ENCODE data around the gene RGL3.
"Not testable (repeated sequence)": the region's sequence is repeated elsewhere in the genome, so short reads cannot be mapped to it uniquely, and the experiment has no call there.

Gene RGL3

DNA sequence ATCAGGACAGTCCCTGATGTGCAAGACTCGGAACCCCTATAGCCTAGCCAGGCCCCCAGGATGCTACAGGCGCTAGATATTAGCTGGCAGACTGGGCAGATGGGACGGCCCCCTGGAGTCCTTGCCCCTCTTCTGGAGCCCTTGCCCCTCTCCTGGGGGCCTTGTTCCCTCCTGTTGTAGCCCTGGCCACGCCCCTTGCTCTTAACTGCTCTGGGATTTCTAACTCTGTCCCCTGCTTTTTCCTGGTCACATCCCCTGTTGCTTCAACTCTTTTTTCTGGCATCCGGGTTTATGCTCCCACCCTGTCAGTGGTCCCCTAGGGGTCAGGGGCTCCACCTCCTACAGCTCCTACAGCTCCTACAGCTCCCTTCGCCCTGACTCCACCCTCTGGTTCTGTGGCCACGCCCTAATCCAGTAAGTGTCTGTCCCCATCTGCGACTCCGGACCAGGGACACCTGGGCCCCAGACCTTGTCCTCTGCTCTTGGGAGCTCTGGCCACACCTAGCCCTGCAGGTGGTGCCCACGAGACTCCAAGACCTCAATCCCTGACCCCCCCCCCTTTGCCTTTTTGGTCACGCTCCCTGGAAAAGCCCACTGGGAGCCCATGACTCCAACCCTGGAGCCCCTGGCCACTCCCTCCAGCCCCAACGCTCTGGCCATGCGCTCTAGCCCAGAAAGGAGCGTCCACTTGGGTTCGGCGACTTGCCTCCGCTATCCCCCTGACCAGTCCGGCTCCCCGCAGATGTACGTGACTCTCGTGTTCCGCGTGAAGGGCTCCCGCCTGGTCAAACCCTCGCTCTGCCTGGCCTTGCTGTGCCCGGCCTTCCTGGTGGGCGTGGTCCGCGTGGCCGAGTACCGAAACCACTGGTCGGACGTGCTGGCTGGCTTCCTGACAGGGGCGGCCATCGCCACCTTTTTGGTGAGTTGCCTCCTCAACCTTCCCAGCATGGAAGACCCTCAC lies 57.1 kb downstream of the RGL3 start:
- no peak for DNase-seq (ENCODE audit: low read depth)

DNA sequence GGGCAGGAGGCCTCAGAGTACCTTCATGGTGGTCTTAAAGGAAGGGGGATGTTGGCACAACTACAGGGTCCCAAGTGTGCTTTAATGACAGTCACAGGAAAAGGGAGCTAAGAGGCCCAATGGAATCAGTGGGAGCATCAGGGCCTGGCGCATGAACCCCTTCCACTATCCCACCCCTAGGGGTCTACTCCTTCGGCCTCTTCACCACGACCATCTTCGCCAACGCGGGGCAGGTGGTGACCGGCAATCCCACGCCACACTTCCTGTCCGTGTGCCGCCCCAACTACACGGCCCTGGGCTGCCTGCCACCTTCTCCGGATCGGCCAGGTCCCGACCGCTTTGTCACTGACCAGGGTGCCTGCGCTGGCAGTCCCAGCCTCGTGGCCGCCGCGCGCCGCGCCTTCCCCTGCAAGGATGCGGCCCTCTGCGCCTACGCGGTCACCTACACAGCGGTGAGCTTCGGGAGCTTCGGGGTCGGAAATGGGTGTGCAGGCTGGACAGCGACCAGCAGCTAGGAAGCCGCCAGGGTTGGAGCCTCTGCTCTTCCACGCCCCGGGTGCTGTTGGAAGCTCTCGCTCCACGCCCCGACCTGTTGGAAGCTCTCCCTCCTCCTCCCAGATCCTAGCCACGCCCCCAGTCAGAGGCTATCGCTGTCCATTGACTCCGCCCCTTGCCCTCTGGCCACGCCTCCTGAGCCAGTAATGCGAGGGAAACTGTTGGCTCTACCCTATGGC lies 57.9 kb downstream of the RGL3 start:
- DNase-seq (ENCODE audit: low read depth): no peak

DNA sequence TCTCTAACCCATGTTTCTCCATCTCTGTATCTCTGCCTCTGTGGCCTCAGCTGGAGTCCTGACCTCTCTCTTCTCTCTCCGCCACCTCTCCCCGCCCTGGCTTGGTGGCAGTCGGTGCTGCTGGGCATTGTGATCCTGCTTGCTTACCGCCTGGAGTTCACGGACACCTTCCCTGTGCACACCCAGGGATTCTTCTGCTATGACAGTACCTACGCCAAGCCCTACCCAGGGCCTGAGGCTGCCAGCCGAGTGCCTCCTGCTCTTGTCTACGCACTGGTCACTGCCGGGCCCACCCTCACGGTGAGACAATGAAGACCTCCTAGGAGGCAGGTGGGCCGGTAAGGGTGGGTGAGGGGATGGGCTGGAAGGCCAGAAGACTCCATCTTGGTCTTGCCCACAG lies 59.7 kb downstream of the RGL3 start:
- no peak for DNase-seq (ENCODE audit: low read depth)

DNA sequence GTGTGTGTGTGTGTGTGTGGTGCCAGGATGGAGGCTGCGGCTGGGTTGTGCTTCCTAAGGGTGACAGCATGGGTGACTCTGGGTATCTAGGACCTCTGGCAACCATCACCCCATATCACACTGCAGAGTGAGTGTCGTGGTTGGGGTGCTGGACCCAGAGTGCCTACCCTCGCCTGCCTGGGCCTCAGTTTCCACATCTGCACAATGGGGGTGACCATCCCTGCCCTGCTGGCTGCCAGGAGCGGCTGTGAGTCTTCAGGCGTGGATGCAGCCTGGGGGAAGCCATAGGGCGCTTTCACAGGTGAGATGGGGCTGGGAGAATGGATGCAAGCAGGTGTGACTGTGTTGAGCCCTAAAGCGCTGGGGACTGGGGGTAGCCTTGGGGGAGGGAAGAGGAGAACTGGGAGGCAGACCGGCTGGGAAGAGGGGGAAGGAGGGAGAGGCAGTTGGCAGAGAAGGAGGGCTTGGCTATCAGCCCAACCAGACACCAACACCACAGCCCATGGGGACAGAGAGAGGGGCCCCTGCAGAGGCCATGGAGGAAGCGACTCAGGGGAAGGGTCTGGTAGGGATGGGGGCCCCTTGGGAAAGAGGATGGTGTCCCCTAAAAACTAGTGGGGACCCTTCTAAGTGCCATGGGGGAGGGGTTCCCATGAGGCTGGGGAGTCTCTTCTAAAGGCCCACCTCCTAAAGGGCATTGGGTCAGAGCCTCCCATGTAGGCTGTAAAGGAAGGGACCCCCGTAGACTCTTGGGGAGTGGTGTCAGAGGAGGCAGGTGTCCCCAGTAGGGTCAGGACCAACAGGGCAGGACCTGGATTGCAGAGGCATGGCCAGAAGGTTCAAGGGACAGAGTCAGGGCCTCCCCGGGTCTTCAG lies 62.2 kb downstream of the RGL3 start:
- DNase-seq (ENCODE audit: low read depth): no peak

DNA sequence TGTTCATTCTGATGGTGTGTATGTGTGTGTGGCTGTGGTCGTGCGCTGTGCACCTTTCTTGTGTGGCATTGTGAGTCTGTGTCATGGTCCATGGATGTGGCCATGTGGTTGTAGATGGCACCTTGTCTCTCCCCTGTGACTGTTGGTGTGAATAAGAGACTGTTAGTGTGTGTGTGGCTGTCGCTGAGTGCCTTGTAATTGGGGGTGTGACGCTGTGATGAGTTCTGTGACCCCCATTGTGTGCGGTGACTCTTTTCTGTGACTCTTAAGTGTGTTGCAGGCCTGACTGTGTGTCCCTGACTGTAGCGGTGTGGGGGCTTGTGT lies 63.1 kb downstream of the RGL3 start:
- DNase-seq (ENCODE audit: low read depth): no peak

DNA sequence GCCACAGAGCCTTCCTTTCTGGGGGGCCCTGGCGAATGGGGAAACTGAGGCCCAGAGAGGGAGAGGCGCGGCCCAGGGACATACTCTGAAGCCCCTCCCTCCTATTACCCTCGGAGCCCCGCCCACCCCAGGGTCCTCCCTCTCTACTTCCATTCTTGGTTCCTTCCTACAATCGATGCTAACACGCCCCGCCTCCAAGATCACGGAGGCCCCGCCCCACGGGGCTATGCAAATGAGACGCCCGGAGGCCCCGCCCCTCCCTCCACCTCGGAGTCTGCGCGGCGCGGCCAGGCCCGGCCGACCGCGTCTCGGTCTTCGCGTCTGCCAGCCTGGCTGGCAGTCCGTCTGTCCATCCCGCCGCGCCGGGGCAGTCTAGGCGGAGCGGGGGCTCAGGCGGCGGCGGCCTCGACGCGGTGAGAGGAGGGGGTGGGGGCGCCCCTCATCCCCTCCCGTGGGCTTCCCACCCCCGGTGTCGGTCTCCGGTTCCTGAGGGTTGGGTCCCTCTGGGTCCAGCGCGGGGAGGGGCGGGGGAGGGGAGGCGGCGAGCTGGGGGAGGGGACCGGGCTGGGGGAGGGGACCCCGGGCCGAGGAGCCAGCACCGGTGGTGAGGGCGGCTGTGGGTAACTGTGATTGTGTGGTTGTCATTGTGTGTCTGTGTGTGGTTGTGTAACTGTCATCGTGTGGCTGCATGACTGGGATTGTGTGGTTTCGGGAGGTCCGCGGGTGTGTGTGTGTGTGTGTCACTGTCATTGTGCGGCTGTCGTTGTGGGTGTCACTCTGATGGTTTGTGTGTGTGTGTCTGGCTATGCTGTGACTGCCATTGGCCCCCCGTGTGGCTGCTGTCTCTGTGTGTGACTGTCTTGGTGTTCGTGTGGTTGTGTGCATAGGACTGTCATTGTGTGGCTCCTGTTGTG lies 63.7 kb downstream of the RGL3 start, which contains the start of gene PLPPR2:
Gene PLPPR2 (plus strand): TSS at position 273 of the 914 bp plus-strand sequence. CDS start 2,242 bp downstream, outside the sequence.
- peak; percentile 86 for DNase-seq (ENCODE audit: low read depth)

DNA sequence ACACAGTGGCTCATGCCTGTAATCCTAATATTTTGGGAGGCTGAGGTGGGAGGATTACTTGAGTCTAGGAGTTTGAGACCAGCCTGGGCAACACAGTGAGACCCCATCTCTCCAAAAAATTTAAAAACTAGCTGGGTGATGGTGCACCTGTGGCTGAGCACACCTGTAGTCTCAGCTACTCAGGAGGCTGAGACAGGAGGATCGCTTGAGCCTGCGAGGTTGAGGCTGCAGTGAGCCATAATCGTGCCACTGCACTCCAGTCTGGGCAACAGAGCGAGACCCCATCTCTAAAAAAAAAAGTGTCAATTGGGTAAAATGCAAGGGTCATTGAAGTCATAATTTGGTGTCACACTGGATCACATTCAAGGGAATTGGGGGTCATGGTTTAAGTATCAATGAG lies 65.0 kb downstream of the RGL3 start:
- not testable (repeated sequence) for DNase-seq (ENCODE audit: low read depth)

DNA sequence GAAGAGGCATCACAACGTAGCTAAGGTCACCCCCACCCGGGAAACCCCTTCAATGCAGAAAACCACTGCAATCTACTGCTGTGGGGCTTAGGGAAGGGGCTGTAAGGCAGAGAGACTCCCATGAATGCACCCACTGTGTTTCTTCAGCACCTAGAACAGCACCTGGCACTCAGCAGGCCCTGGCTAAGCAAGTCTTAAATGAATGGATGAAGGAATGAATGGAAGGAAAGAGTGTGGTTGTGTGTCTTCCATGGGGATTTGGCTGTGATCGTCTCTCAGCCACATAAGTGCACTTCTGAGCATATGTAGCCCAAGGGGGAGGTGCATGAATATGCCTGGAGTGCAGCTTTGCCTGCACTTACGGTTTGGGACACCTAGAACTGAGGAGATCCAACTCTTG lies 69.9 kb downstream of the RGL3 start:
- no peak for DNase-seq (ENCODE audit: low read depth)

DNA sequence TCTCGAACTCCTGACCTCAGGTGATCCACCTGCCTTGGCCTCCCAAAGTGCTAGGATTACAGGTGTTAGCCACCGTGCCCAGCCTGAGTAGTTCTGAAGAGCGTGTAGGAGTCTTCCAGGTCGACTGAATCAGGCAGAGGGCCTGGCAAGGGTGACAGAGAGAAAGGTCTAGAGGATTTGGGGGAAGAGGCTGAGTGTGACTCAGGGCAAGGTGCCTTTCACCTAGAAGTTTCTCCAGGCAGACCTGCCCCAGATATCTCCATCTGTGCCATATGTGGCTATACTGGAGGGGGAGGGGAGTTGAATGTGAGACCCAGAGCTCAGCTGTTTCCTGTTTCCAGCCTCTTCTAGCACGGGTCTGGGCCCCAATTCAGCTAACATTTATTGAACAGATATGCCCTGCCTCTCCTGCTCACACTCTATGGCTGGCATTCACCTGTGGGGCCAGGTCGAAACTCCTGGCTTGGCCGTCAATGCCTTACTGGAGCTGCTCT lies 71.5 kb downstream of the RGL3 start:
- no peak for DNase-seq (ENCODE audit: low read depth)

DNA sequence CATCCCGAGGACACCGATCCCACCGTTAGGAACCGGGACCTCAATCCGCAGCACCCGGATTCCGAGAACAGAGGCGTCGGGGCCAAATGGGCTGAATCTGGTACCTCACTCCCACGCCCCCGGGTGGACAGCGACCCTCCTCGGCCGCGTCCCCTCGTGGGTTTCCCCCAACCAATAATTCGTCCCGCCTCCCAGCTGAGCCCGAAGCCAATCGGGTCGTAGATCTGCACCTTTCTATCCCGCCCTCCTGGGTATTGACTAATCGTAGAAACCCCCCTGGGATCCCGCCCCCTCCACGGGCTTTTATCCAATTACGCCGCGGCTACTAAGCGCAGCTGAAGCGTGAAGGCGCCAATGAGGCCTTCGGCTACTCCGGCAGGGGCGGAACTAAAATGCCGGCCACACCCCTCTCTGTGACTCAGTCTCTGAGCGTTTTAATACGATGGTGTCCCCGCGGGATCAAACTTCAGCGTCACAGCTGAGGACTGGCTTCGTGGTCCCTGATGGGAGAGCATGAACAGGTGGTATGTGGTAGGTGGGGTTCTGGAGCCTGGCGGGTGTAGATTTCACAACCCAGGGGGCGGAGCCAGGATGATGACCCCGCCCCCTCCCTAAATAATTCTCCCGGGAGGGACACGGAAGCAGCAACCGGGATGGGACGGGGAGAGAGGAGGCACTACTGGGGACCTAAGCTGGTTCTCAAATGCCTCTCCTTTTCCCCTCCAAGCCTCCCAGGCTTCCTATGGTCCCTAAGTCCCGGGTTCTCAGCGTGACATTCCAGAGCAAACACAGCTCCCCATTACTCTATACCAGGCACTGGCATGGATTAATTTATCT lies 72.8 kb downstream of the RGL3 start, which contains the start of the genes CCDC159 and TMEM205:
Gene CCDC159 (plus strand): TSS at position 416 of the 837 bp plus-strand sequence. CDS start 88 bp downstream, at position 504.
Gene TMEM205 (minus strand): TSS at position 165 of the 837 bp plus-strand sequence. CDS start 649 bp downstream, outside the sequence.
- peak; percentile 99 for DNase-seq (ENCODE audit: low read depth)

DNA sequence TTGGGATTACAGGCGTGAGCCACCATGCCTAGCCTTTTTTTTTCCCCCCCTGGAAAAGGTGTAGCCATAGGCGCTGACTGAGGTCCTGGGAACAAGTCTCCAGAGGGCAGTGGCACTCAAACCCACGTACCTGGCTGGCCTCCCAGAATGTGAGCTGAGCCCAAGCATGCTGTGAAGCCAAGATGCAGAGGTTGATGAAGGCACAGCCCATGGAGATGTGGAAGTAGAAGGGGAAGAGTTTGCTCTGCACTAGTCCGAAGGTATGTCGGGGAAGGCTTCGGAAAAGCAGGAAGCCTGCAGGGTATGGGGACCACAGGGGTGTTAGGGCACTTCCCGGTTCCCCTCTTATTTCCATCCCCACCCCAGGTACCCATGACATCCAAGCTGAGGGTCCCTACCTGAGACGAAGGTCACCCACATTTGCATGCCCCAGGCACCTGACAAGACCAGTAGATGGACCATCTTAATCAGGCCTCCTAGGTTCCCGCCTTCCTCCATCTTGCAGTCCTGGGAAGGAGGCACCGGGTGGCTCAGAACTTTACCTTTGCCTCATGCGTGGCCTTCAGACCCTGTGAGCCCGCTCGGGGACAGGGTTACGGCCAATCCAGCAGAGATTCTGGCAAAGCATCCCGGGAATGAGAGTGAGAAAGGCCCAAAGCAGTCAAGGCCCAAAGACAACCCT lies 73.9 kb downstream of the RGL3 start:
- DNase-seq (ENCODE audit: low read depth): no peak

All from iris pigment epithelial cell (primary cell).